MG63 (cell line): Measurements from ENCODE around the gene TTC31. TPM values are rescaled to one million over a fixed set of nuclear protein-coding genes. Genes with fewer than 3 reads are reported as not detected.

ENCODE experiments used
- DNase-seq: peaks from one replicate; pipeline ENCODE4 v3.0.0-alpha.2; 2020
- H3K27me3 ChIP-seq: fragments of 250-450 bp; sonication (Bioruptor Pico); 2 replicates; pipeline ENCODE4 v1.5.1; 2020; ENCODE audit warnings: mild to moderate bottlenecking, moderate library complexity
- H3K36me3 ChIP-seq: fragments of 250-450 bp; sonication (Bioruptor Pico); 2 replicates; pipeline ENCODE4 v1.5.1; 2020; ENCODE audit warnings: mild to moderate bottlenecking, moderate library complexity
- H3K4me3 ChIP-seq: fragments of 250-450 bp; sonication (Bioruptor Pico); 2 replicates; pipeline ENCODE4 v1.5.1; 2020; ENCODE audit warnings: mild to moderate bottlenecking, moderate library complexity
- H3K9me3 ChIP-seq: fragments of 250-450 bp; sonication (Bioruptor Pico); 2 replicates; pipeline ENCODE4 v1.5.1; 2020; ENCODE audit warnings: mild to moderate bottlenecking, moderate library complexity
- total RNA-seq: library from RNA; depleted of rRNA; stranded (reverse); fragments of >200 nt; shearing (Covaris generic); gene quantifications from 2 replicates; pipeline ENCODE4 v1.2.3, GENCODE V29; 2014; ENCODE audit warnings: low replicate concordance; rRNA removed

TTC31 gene
- total RNA-seq, 1 experiment from 2014 or later: 16.3 TPM

DNA sequence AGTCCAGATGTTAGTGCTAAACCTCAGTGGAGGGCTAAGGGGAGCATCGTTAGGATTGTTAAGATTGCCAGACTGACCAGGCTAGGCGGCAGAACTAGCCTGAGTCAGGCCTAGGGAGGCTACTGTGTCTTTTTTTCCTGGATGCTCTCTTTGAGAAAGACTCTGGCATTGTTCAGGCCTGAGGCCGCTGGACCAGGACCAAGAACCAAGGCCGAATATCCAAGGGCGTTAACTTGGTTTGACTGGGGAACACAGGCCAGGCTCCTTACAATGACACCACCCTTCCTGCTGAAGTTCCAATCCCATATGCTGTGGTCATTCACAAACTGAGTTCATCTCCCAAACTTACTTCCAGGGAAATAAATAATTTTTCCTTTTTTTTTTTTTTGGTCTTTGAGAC lies 57.4 kb downstream of the TTC31 start:
- no peaks in the 10 kb centered on the region for H3K36me3 ChIP-seq
- no peaks in the 10 kb centered on the region for H3K27me3 ChIP-seq
- no peak overlapping the region for H3K4me3 ChIP-seq
- H3K9me3 ChIP-seq: no peaks in the 10 kb centered on the region
- no peak for DNase-seq

DNA sequence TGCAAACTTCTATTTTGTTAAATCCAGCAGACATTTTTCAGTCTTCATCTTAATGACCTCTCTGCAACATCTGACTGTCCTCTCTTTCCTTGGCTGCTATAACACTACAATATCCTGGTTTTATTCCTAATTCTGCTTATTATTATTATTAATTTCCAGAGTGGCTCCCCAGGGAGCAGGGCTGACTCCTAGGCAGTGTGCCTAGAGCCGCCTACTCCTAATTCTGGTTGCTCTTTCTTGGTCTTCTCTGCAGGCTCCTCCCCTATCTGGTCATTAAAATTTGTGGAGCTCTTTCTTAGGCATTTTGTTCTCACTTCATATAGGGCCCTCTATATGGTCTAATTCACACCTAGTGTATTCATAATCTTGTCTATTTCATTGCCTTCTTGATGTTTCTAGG lies 60.1 kb downstream of the TTC31 start:
- H3K4me3 ChIP-seq: no peak overlapping the region
- H3K9me3 ChIP-seq: no peaks in the 10 kb centered on the region
- H3K36me3 ChIP-seq: no peaks in the 10 kb centered on the region
- DNase-seq: no peak
- H3K27me3 ChIP-seq: no peaks in the 10 kb centered on the region

Other genes starting within 250 kb of the TTC31 start
- gene SLC4A5, start 139.7 kb upstream of the TTC31 start, total RNA-seq: under 0.01 TPM in 1 of 2 replicates, not detected in the other
- gene DCTN1, start 102.8 kb upstream of the TTC31 start, total RNA-seq: 99.3 and 150 TPM in 2 replicates
- not detected in 2 replicates for gene C2orf81, start 61.5 kb upstream of the TTC31 start, total RNA-seq
- gene WDR54, start 61.4 kb upstream of the TTC31 start, total RNA-seq: 25.3 and 26.9 TPM in 2 replicates
- 8.8 and 12.7 TPM in 2 replicates for gene RTKN, start 41.1 kb upstream of the TTC31 start, total RNA-seq
- gene INO80B, start 28.0 kb upstream of the TTC31 start, total RNA-seq: 14.0 and 60.4 TPM in 2 replicates
- 7.5 and 15.4 TPM in 2 replicates for gene WBP1, start 24.6 kb upstream of the TTC31 start, total RNA-seq
- gene MOGS, start 17.7 kb upstream of the TTC31 start, total RNA-seq: 23.0 and 51.6 TPM in 2 replicates
- gene MRPL53, start 10.4 kb upstream of the TTC31 start, total RNA-seq: 33.7 and 48.9 TPM in 2 replicates
- 6.8 and 10.8 TPM in 2 replicates for gene CCDC142, start 83 bp upstream of the TTC31 start, total RNA-seq
- 0.95 and 1.2 TPM in 2 replicates for gene LBX2, start 16.5 kb downstream of the TTC31 start, total RNA-seq
- gene PCGF1, start 24.6 kb downstream of the TTC31 start, total RNA-seq: 23.9 and 24.4 TPM in 2 replicates
- gene TLX2, start 31.4 kb downstream of the TTC31 start, total RNA-seq: 0.07 and 1.2 TPM in 2 replicates
- gene DQX1, start 43.1 kb downstream of the TTC31 start, total RNA-seq: not detected in 2 replicates
- 70.0 and 143 TPM in 2 replicates for gene AUP1, start 46.6 kb downstream of the TTC31 start, total RNA-seq
- gene HTRA2, start 46.9 kb downstream of the TTC31 start, total RNA-seq: 49.9 and 53.9 TPM in 2 replicates
- gene LOXL3, start 70.9 kb downstream of the TTC31 start, total RNA-seq: 17.8 and 22.9 TPM in 2 replicates
- gene DOK1, start 71.6 kb downstream of the TTC31 start, total RNA-seq: 10.9 and 21.9 TPM in 2 replicates
- gene M1AP, start 165.2 kb downstream of the TTC31 start, total RNA-seq: not detected in 2 replicates
- gene SEMA4F, start 171.2 kb downstream of the TTC31 start, total RNA-seq: 1.8 and 1.9 TPM in 2 replicates